GM19025 (cell line): Measurements from ENCODE around the gene CACNA1E.
A peak's percentile ranks its signal among the peaks of the same experiment; 100 is the strongest.

Experiments used
- ATAC-seq: cut with Tn5 transposase; IDR thresholded peaks from one replicate; pipeline ENCODE4 v1.9.1; 2021; ENCODE audit warnings: mild to moderate bottlenecking, low read depth, moderate library complexity; ENCODE audit not compliant: unreplicated experiment

CACNA1E gene

GRCh38 chr1:181483285-181484195, at the start of gene CACNA1E:
TSS of gene CACNA1E (plus strand) at chr1:181483517. CDS start at chr1:181483745, 228 bp downstream.
- ATAC-seq: no peak

- ATAC-seq: no peak
Observed at GRCh38 chr1:181433931-181434330, 49.4 kb upstream of the CACNA1E start.

- peak; percentile 68 for ATAC-seq
Observed at GRCh38 chr1:181438013-181438412, 45.3 kb upstream of the CACNA1E start.

GRCh38 chr1:181440510-181440909, 42.8 kb upstream of the CACNA1E start:
- ATAC-seq: no peak

GRCh38 chr1:181442181-181442525, 41.2 kb upstream of the CACNA1E start:
- ATAC-seq: no peak

- ATAC-seq: no peak
Observed at GRCh38 chr1:181443231-181443853, 40.0 kb upstream of the CACNA1E start.

GRCh38 chr1:181445436-181445835, 37.9 kb upstream of the CACNA1E start:
- no peak for ATAC-seq

GRCh38 chr1:181448461-181448860, 34.9 kb upstream of the CACNA1E start:
- ATAC-seq: no peak

GRCh38 chr1:181451661-181452230, 31.6 kb upstream of the CACNA1E start:
- no peak for ATAC-seq

- no peak for ATAC-seq
Observed at GRCh38 chr1:181452746-181453145, 30.6 kb upstream of the CACNA1E start.

- ATAC-seq: no peak
Observed at GRCh38 chr1:181453541-181454201, 29.6 kb upstream of the CACNA1E start.

GRCh38 chr1:181456551-181456950, 26.8 kb upstream of the CACNA1E start:
- ATAC-seq: no peak

GRCh38 chr1:181458419-181458818, 24.9 kb upstream of the CACNA1E start:
- no peak for ATAC-seq

- ATAC-seq: no peak
Observed at GRCh38 chr1:181459067-181459466, 24.2 kb upstream of the CACNA1E start.

- no peak for ATAC-seq
Observed at GRCh38 chr1:181469829-181470228, 13.5 kb upstream of the CACNA1E start.

- no peak for ATAC-seq
Observed at GRCh38 chr1:181475580-181475979, 7.7 kb upstream of the CACNA1E start.

GRCh38 chr1:181476581-181476980, 6.7 kb upstream of the CACNA1E start:
- no peak for ATAC-seq

- no peak for ATAC-seq
Observed at GRCh38 chr1:181478306-181478705, 5.0 kb upstream of the CACNA1E start.

GRCh38 chr1:181479137-181479745, 4.1 kb upstream of the CACNA1E start:
- ATAC-seq: peak; percentile 31

- no peak for ATAC-seq
Observed at GRCh38 chr1:181482001-181482430, 1.3 kb upstream of the CACNA1E start.
